OCI-LY7 (cell line): ENCODE data around the gene FBN1.

ENCODE experiments used
- EZH2phosphoT487 ChIP-seq: fragments of 200-600 bp; sonication (generic); IDR thresholded peaks from 2 replicates; pipeline ENCODE4 v1.6.1; 2018; ENCODE audit warnings: low read depth, borderline replicate concordance, mild to moderate bottlenecking, mixed run types, antibody characterized with exemption, low read length, moderate library complexity, mixed read lengths
- TF ChIP-seq, protein P1 (sequence below): fragments of 200-600 bp; sonication (generic); conservative IDR thresholded peaks from 2 replicates; pipeline ENCODE4 v1.5.1; 2014; ENCODE audit warnings: mild to moderate bottlenecking, antibody characterized with exemption, low read length, moderate library complexity, mixed read lengths

DNA sequence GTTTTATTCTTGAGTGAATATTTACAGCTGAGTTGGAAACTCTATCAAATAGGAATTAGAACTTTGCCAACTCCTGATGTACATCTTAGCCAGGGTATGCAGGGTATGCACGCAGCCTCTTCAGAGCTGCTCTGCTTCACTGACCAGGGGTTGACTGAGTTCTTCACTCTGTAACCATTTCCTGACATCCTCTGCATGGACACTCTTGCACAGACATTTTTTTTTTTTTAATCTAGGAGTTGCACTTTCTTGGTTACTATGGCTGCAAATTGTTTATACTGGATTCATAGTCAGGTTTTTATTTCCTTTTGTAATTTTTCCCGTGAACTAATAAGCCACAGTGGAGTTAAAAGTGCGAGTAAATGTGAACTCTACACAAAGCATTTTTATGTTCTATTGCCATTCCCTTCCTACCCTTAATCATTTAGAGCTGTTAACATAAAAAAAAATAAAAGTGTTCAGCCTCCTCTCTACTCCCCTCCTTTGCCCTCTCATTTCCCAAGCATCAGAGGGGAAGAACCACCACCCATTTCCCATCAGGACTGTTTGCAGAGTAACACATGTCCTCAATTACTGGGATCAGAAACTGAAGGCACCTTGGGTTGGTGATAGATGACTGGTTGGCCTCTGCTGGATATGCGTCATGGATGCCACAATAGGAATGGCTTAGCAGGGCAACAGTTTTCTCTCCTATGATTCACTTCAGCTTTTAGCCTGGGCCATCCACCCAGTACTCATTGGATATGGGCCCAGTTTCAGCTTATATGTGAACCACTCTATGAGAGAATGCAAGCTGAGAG, 260.3 kb downstream of the FBN1 start:
- TF ChIP-seq, protein P1, sequence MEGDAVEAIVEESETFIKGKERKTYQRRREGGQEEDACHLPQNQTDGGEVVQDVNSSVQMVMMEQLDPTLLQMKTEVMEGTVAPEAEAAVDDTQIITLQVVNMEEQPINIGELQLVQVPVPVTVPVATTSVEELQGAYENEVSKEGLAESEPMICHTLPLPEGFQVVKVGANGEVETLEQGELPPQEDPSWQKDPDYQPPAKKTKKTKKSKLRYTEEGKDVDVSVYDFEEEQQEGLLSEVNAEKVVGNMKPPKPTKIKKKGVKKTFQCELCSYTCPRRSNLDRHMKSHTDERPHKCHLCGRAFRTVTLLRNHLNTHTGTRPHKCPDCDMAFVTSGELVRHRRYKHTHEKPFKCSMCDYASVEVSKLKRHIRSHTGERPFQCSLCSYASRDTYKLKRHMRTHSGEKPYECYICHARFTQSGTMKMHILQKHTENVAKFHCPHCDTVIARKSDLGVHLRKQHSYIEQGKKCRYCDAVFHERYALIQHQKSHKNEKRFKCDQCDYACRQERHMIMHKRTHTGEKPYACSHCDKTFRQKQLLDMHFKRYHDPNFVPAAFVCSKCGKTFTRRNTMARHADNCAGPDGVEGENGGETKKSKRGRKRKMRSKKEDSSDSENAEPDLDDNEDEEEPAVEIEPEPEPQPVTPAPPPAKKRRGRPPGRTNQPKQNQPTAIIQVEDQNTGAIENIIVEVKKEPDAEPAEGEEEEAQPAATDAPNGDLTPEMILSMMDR: no peak
- no peak for TF ChIP-seq EZH2phosphoT487
